GM12878 (cell line): ENCODE results near the gene NRM. TPM values are rescaled to one million over a fixed set of nuclear protein-coding genes. Genes with fewer than 3 reads are reported as not detected.
A peak's percentile ranks its signal among the peaks of the same experiment; 100 is the strongest.

Experiments
- ATAC-seq: fragments of 200-7000 bp; cut with Tn5 transposase; 3 replicates; pipeline ENCODE4 v1.9.1; 2020; ENCODE audit warnings: mild to moderate bottlenecking, moderate library complexity
- BruUV-seq: library from RNA; stranded (reverse); fragments of 400-500 nt; replicated peaks from 2 replicates; lab custom pipeline; 2021; lab: Mats Ljungman, UMichigan
- CTCF ChIA-PET: fragments of 300-600 bp; sonication (Branson Sonifier 250); formaldehyde crosslinking; extraction: SDS; loops from one replicate; lab custom pipeline; 2021; ENCODE audit warnings: inconsistent platforms; lab: Yijun Ruan, JAX
- POLR2A ChIA-PET: fragments of 350-600 bp; formaldehyde crosslinking; extraction: SDS; loops from one replicate; lab custom pipeline; 2021; ENCODE audit warnings: inconsistent platforms; lab: Charles Lee
- RAD21 ChIA-PET: fragments of 300-600 bp; sonication (Branson Sonifier 250); formaldehyde crosslinking; loops from one replicate; lab custom pipeline; 2023; ENCODE audit warnings: antibody characterized with exemption; ENCODE audit not compliant: unreplicated experiment; lab: Charles Lee
- SMC1A ChIA-PET: fragments of 300-600 bp; sonication (Branson Sonifier 250); formaldehyde crosslinking; loops from one replicate; lab custom pipeline; 2023; ENCODE audit not compliant: unreplicated experiment, uncharacterized antibody; lab: Charles Lee
- DNase-seq: peaks from one replicate; pipeline ENCODE4 v3.0.0-alpha.2; 2011; ENCODE audit warnings: low read depth, low spot score
- FAIRE-seq: peaks from 3 replicates; lab custom pipeline; 2011; peaks lifted over from hg19 to GRCh38; lab: Jason Lieb, UNC
- H2AFZ ChIP-seq: 2 replicates; pipeline ENCODE4 v1.6.0; 2011; ENCODE audit warnings: low read depth, low read length, control low read depth; ENCODE audit not compliant: control insufficient read depth
- H3K27ac ChIP-seq: 2 replicates; pipeline ENCODE4 v1.5.1; 2011; ENCODE audit warnings: control low read depth; ENCODE audit not compliant: control insufficient read depth, insufficient read depth
- H3K27me3 ChIP-seq, 2 experiments: replicated peaks in 1 of 2; 2 replicates each; pipeline versions ENCODE4 v1.6.0 to v1.6.1; 2011; ENCODE audit warnings: low read length in 1 of 2; ENCODE audit not compliant: control insufficient read depth in 2 of 2, insufficient read depth in 2 of 2
- H3K36me3 ChIP-seq, 2 experiments: 2 replicates each; pipeline ENCODE4 v1.5.1; 2011; ENCODE audit warnings: low read length in 1 of 2; ENCODE audit not compliant: control insufficient read depth in 2 of 2, insufficient read depth in 2 of 2
- H3K4me1 ChIP-seq: 2 replicates; pipeline ENCODE4 v1.6.1; 2011; ENCODE audit warnings: mild to moderate bottlenecking, low read length, moderate library complexity, mixed read lengths; ENCODE audit not compliant: control insufficient read depth, insufficient read depth
- H3K4me2 ChIP-seq: 2 replicates; pipeline ENCODE4 v1.6.0; 2011; ENCODE audit warnings: control low read depth; ENCODE audit not compliant: control insufficient read depth, insufficient read depth
- H3K4me3 ChIP-seq: fragments of 200-600 bp; sonication (generic); 2 replicates; pipeline ENCODE4 v1.5.1; 2016
- H3K79me2 ChIP-seq: 2 replicates; pipeline ENCODE4 v1.6.0; 2011; ENCODE audit warnings: low read length; ENCODE audit not compliant: control insufficient read depth, insufficient read depth
- H3K9ac ChIP-seq: 2 replicates; pipeline ENCODE4 v1.8.0; 2011; ENCODE audit warnings: low read length, control low read depth, mixed read lengths; ENCODE audit not compliant: control insufficient read depth, insufficient read depth
- H3K9me3 ChIP-seq: replicated peaks from 3 replicates; pipeline ENCODE4 v1.5.1; 2011; ENCODE audit warnings: mild to moderate bottlenecking, low read length; ENCODE audit not compliant: control insufficient read depth, insufficient read depth
- H4K20me1 ChIP-seq: 2 replicates; pipeline ENCODE4 v1.6.0; 2011; ENCODE audit not compliant: control insufficient read depth, insufficient read depth
- BACH1 ChIP-seq: fragments of 450-650 bp; IDR thresholded peaks from 2 replicates; pipeline ENCODE4 v1.6.1; 2017; ENCODE audit warnings: mild to moderate bottlenecking, borderline replicate concordance
- CBFB ChIP-seq: IDR thresholded peaks from 2 replicates; pipeline ENCODE4 v1.6.1; 2016; ENCODE audit warnings: antibody characterized with exemption, low read depth
- CBX3 ChIP-seq: fragments of 200-600 bp; sonication (generic); IDR thresholded peaks from 2 replicates; pipeline ENCODE4 v1.6.1; 2016; ENCODE audit warnings: low read depth, borderline replicate concordance
- EZH2 ChIP-seq: IDR thresholded peaks from 2 replicates; pipeline ENCODE4 v1.6.1; 2012; ENCODE audit warnings: low read depth, mild to moderate bottlenecking, control low read depth, inconsistent platforms, low read length, borderline replicate concordance; ENCODE audit not compliant: control insufficient read depth
- HDGF ChIP-seq: fragments of 450-650 bp; IDR thresholded peaks from 2 replicates; pipeline ENCODE4 v1.6.1; 2016; ENCODE audit warnings: antibody characterized with exemption
- POLR2AphosphoS2 ChIP-seq: IDR thresholded peaks from 2 replicates; pipeline ENCODE4 v1.6.1; 2011; ENCODE audit warnings: low read depth, mild to moderate bottlenecking, low read length, improper control_type of control experiment, moderate library complexity
- POLR2AphosphoS5 ChIP-seq: IDR thresholded peaks from 2 replicates; pipeline ENCODE4 v1.6.1; 2011; ENCODE audit warnings: mild to moderate bottlenecking, low read length, inconsistent platforms
- POU2F2 ChIP-seq: IDR thresholded peaks from 3 replicates; pipeline ENCODE4 v1.6.1; 2011; ENCODE audit warnings: low read depth, mild to moderate bottlenecking, low read length, borderline replicate concordance
- RBBP5 ChIP-seq: fragments of 200-600 bp; sonication (generic); conservative IDR thresholded peaks from 2 replicates; pipeline ENCODE4 v1.6.1; 2016
- SREBF1 ChIP-seq: IDR thresholded peaks from 2 replicates; pipeline ENCODE4 v1.6.1; 2012; ENCODE audit warnings: mild to moderate bottlenecking, low read length
- ZNF622 ChIP-seq: fragments of 450-650 bp; IDR thresholded peaks from 2 replicates; pipeline ENCODE4 v1.6.1; 2017; ENCODE audit warnings: mild to moderate bottlenecking, inconsistent platforms
- ZSCAN29 ChIP-seq: fragments of 450-650 bp; IDR thresholded peaks from 2 replicates; pipeline ENCODE4 v1.6.1; 2017; ENCODE audit warnings: mild to moderate bottlenecking, moderate library complexity
- WGBS: methylation state at CpG from one replicate; pipeline ENCODE4 v1.1.6; 2016; ENCODE audit warnings: low lambda C conversion rate; ENCODE audit not compliant: insufficient replicate concordance, insufficient coverage; ENCODE audit errors: missing lambda C conversion rate; 5-methylcytosine and 5-hydroxymethylcytosine counted together
- in situ Hi-C: fragments of 300-500 bp; cut with MboI; formaldehyde crosslinking; loops from 9 replicates; pipeline ENCODE4 v1.14.3; 2018; ENCODE audit warnings: mixed read lengths
- intact Hi-C: fragments of 100-400 bp; cut with micrococcal nuclease; formaldehyde crosslinking; loops from one replicate; pipeline ENCODE4 v1.14.2; 2022; ENCODE audit not compliant: unreplicated experiment
- polyA plus RNA-seq, 11 experiments: library from polyadenylated mRNA; depleted of rRNA in 4 of 11; unstranded in 6 of 11; stranded (reverse) in 5 of 11; fragments of >200 nt; fragmentation: Nextera tagmentation in 4 of 11; fragmentation: Illumina TruSeq in 1 of 11; extraction: Ambion mirVana in 4 of 11; extraction: Trizol in 1 of 11; gene quantifications; 1 replicate in 1 of 11; 2 replicates in 10 of 11; pipeline versions ENCODE4 v1.2.1 to v1.2.3, GENCODE V29; 2011 to 2016; ENCODE audit warnings: inconsistent platforms in 2 of 11, missing spikeins in 2 of 11, low read depth in 1 of 11
- total RNA-seq, 4 experiments: library from RNA; depleted of rRNA in 3 of 4; stranded (reverse); fragments of >200 nt in 3 of 4; fragmentation: Illumina TruSeq in 1 of 4; extraction: Trizol in 1 of 4; gene quantifications; 2 replicates each; pipeline versions ENCODE4 v1.2.1 to v1.2.3, GENCODE V29; 2013 to 2021
- TF ChIP-seq, protein P1 (sequence below): fragments of 450-650 bp; IDR thresholded peaks from 2 replicates; pipeline ENCODE4 v1.6.1; 2014; ENCODE audit warnings: mild to moderate bottlenecking
- TF ChIP-seq, protein P2 (sequence below): fragments of 450-650 bp; IDR thresholded peaks from 2 replicates; pipeline ENCODE4 v1.6.1; 2017; ENCODE audit warnings: mild to moderate bottlenecking, moderate library complexity
- TF ChIP-seq, protein P3 (sequence below): fragments of 450-650 bp; IDR thresholded peaks from 2 replicates; pipeline ENCODE4 v1.6.1; 2017; ENCODE audit warnings: mild to moderate bottlenecking, low read depth, inconsistent platforms; ENCODE audit not compliant: poor library complexity, severe bottlenecking

Gene NRM
- total and polyA plus RNA-seq, 10 of the 15 experiments (the other 5 are each of a cell fraction or from before 2014, with no cell fraction given), result 15.4 to 46.7 (median 29.0) TPM

DNA sequence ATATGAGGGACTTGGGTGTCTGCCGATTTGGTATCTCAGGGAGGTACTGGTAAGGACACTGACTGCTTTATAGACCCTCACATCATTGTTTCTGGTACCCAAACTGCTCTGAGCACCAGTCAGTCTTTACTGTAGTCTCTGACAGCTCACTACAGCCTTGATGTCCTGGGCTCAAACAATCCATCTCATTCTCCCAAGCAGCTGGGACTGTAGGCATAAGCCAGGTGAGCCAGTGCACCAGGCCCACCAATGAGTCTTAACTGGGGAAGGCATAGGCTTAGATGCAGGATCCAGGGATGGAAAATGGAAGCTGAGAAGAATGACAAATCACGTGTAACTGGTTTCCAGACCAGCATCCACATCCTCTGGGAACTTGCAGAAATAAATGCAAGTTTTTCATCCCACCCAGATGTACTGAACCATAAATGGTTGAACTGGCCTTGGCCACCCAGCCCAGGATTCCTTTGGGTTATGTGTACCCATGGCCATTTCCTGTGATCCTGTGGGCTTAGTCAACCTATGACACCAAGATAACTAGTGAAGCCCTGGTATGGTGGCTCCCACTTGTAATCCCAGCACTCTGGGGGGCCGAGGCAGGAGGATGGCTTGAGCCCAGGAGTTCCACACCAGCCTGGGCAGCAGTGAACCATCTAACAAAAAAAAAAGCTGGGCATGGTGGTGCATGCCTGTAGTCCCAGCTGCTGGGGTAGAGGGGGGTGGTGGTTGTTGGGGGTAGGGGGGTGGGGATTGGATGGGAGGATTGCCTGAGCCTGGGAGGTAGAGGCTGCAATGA, 35.1 kb upstream of the NRM start:
- Histone ChIP-seq H3K79me2 (peaks cover 47% of the 10 kb centered on the region), H3K9ac (no peak overlapping the region), H3K9me3 (no peaks in the 10 kb centered on the region), H3K27ac (no peak overlapping the region), H3K4me1 (peaks cover 17% of the 10 kb centered on the region), H3K36me3 (peaks cover 28 to 34% of the 10 kb centered on the region in 2 experiments), H2AFZ (no peak overlapping the region), H4K20me1 (peaks cover 10% of the 10 kb centered on the region), H3K27me3 (no peaks in the 10 kb centered on the region), H3K4me2 (no peak overlapping the region), H3K4me3 (no peak overlapping the region)
- CTCF ChIA-PET, result interaction anchor here (1.0 to 22.7 kb wide), 7 partner anchors 9 to 184 kb away, joined by 3 to 487 read pairs (median 5); partner anchors contain the start of gene NRM
- ATAC-seq (no peak; the same call in 1 of the 3 replicates), DNase-seq (no peak), FAIRE-seq (no peak)
- RAD21 ChIA-PET, result interaction anchor here (3.4 to 11.2 kb wide), 2 partner anchors 10 to 44 kb away, joined by 14 to 209 read pairs; no protein-coding TSS in a partner anchor
- intact Hi-C loops, result loop anchor here (5.0 kb wide), 1 partner anchor 361 kb away; no protein-coding TSS in a partner anchor
- SMC1A ChIA-PET, result interaction anchor here (1.3 to 17.7 kb wide), 4 partner anchors 10 to 184 kb away, joined by 4 to 265 read pairs (median 8); partner anchors contain the start of gene DHX16
- no TSS peak for BruUV-seq
- in situ Hi-C loops, result no loop called here
- WGBS, result 3% methylated on average over 3 of the region's 3 CpGs
- POLR2A ChIA-PET, result interaction anchor here (0.5 to 11.6 kb wide), 7 partner anchors 9 to 113 kb away, joined by 3 to 200 read pairs (median 4); no protein-coding TSS in a partner anchor
- TF ChIP-seq SREBF1, result no peak
- TF ChIP-seq BACH1, result 0 out of 2 replicates have a peak, but pooled peaks have one; percentile 49
- peak; percentile 82 for TF ChIP-seq POLR2AphosphoS5
- TF ChIP-seq ZSCAN29, result no peak
- no peak for TF ChIP-seq CBX3
- TF ChIP-seq POU2F2, result 0 out of 3 replicates have a peak, but pooled peaks have one; percentile 9
- peak; percentile 93 for TF ChIP-seq POLR2AphosphoS2
- TF ChIP-seq, protein P1, sequence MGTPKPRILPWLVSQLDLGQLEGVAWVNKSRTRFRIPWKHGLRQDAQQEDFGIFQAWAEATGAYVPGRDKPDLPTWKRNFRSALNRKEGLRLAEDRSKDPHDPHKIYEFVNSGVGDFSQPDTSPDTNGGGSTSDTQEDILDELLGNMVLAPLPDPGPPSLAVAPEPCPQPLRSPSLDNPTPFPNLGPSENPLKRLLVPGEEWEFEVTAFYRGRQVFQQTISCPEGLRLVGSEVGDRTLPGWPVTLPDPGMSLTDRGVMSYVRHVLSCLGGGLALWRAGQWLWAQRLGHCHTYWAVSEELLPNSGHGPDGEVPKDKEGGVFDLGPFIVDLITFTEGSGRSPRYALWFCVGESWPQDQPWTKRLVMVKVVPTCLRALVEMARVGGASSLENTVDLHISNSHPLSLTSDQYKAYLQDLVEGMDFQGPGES, result no peak
- TF ChIP-seq, protein P2, sequence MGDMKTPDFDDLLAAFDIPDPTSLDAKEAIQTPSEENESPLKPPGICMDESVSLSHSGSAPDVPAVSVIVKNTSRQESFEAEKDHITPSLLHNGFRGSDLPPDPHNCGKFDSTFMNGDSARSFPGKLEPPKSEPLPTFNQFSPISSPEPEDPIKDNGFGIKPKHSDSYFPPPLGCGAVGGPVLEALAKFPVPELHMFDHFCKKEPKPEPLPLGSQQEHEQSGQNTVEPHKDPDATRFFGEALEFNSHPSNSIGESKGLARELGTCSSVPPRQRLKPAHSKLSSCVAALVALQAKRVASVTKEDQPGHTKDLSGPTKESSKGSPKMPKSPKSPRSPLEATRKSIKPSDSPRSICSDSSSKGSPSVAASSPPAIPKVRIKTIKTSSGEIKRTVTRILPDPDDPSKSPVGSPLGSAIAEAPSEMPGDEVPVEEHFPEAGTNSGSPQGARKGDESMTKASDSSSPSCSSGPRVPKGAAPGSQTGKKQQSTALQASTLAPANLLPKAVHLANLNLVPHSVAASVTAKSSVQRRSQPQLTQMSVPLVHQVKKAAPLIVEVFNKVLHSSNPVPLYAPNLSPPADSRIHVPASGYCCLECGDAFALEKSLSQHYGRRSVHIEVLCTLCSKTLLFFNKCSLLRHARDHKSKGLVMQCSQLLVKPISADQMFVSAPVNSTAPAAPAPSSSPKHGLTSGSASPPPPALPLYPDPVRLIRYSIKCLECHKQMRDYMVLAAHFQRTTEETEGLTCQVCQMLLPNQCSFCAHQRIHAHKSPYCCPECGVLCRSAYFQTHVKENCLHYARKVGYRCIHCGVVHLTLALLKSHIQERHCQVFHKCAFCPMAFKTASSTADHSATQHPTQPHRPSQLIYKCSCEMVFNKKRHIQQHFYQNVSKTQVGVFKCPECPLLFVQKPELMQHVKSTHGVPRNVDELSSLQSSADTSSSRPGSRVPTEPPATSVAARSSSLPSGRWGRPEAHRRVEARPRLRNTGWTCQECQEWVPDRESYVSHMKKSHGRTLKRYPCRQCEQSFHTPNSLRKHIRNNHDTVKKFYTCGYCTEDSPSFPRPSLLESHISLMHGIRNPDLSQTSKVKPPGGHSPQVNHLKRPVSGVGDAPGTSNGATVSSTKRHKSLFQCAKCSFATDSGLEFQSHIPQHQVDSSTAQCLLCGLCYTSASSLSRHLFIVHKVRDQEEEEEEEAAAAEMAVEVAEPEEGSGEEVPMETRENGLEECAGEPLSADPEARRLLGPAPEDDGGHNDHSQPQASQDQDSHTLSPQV, result no peak
- TF ChIP-seq EZH2, result 0 out of 2 replicates have a peak, but pooled peaks have one; percentile 59
- TF ChIP-seq CBFB, result peak; percentile 67
- TF ChIP-seq ZNF622, result no peak
- TF ChIP-seq HDGF, result no peak
- TF ChIP-seq, protein P3, sequence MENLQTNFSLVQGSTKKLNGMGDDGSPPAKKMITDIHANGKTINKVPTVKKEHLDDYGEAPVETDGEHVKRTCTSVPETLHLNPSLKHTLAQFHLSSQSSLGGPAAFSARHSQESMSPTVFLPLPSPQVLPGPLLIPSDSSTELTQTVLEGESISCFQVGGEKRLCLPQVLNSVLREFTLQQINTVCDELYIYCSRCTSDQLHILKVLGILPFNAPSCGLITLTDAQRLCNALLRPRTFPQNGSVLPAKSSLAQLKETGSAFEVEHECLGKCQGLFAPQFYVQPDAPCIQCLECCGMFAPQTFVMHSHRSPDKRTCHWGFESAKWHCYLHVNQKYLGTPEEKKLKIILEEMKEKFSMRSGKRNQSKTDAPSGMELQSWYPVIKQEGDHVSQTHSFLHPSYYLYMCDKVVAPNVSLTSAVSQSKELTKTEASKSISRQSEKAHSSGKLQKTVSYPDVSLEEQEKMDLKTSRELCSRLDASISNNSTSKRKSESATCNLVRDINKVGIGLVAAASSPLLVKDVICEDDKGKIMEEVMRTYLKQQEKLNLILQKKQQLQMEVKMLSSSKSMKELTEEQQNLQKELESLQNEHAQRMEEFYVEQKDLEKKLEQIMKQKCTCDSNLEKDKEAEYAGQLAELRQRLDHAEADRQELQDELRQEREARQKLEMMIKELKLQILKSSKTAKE, result no peak
- TF ChIP-seq RBBP5, result no peak
